Left hindlimb (tissue), 1 donor: ENCODE results near the gene YWHAG.
"Not testable (repeated sequence)": the region's sequence is repeated elsewhere in the genome, so short reads cannot be mapped to it uniquely, and the experiment has no call there.

Source experiments
- DNase-seq: peaks from one replicate; pipeline ENCODE4 v3.0.0-alpha.2; 2018

The YWHAG gene

GRCh38 chr7:76346097-76346496, 12.7 kb downstream of the YWHAG start:
- no peak for DNase-seq

DNA sequence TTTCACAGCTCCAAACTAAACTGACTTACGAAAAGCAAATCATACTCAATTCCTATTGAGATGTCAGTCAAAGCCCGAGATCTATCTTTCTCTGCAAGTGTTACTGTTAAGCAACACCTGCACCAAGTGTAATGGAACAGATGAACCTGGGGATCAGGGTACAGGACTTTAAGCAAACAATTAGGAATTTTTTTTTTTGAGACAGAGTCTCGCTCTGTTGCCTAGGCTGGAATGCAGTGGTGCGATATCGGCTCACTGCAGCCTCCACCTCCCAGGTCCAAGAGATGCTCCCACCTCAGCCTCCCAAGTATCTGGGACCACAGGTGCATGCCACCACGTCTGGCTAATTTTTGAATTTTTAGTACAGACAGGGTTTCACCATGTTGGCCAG, 14.9 kb downstream of the YWHAG start:
- no peak for DNase-seq

GRCh38 chr7:76343294-76343930, 15.4 kb downstream of the YWHAG start:
- DNase-seq = no peak

DNA sequence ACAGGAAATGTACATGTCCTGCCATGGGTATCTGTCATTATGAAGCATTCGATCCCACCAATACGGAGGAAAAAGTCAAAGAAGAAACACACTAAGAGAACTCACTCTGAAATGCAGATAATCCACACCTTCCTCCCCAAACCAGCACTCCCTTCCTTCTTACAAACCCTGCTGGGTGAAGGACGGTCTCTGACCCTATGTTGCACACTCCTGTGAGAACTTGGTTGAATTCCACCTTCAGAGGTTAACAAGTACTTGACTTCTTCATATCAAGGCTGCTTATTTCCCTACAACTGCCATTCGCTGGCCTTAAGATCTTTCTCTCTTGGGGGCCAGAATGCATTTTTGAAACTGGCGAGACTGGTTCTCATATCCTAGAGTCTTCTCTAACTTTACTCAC, 16.6 kb downstream of the YWHAG start:
- no peak for DNase-seq

DNA sequence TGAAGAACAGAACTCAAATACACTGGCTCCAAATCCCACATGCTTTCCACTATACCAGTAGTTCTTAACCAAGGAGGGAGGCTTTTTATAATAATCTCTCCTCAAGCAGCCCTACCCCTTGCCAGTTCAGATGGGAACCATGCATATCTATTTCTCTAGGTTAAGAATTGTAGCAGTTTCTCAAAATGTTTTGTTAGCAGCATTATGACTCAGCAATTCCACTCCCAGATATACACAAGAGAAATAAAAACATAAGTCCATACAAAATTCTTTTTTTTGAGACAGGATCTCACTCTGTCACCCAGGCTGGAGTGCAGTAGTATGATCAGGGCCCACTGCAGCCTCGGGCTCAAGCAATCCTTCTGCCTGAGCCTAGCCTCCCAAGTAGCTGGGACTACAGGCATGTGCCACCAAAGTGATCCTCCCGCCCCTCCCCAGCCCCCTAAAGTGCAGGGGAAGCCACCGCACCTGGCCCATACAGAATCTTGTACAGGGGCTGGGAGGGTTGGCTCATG, 18.1 kb downstream of the YWHAG start:
- no peak for DNase-seq

- DNase-seq = no peak
Measured at GRCh38 chr7:76338298-76339084, 20.3 kb downstream of the YWHAG start.

GRCh38 chr7:76337147-76337546, 21.6 kb downstream of the YWHAG start:
- no peak for DNase-seq

GRCh38 chr7:76336094-76336493, 22.7 kb downstream of the YWHAG start:
- no peak for DNase-seq

DNA sequence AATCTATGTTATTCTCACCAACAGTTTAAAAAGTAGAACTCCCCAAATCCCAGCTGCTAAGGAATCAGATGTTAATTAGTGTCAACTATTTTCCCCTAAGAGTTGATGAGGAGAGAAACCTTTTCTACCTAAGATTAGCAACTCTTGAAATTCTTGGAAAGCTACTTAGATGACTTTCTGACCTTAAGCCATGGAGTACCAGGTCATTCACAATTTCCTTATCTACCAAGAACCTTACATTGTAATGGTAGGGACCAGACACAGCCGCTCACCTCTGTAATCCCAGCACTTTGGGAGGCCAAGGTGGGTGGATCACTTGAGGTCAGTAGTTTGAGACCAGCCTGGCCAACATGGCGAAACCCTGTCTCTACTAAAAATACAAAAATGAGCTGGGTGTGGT, 23.4 kb downstream of the YWHAG start:
- DNase-seq = not testable (repeated sequence)

- DNase-seq = no peak
Measured at GRCh38 chr7:76334320-76334967, 24.3 kb downstream of the YWHAG start.

DNA sequence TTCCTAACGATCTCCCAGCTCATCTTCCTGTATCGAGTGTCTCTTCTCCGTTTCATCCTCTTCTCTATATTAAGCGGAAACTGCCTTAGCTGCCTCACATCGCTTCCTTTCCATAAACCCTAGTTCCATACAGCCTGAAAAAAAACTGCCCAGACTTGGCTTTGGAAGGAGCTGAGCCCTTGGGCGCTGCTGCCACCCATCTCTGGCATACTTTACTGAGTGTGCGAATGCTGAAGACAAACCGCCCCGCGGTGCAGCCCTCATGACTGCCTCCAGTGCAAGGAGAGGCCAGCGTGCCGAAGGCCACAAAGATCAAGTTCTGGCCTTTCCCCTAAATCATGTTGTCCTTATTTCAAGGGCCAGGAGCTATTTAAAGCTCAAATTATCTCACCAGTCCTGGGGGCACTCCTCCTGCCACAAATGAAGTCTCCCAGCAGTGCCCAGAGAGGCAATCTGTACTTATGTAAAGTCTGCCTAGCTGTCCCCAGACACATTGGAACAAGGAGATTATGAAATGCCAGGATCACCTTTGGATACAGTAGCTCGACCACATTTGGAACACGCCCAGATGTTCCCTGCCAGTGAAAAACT, 25.2 kb downstream of the YWHAG start:
- no peak for DNase-seq

DNA sequence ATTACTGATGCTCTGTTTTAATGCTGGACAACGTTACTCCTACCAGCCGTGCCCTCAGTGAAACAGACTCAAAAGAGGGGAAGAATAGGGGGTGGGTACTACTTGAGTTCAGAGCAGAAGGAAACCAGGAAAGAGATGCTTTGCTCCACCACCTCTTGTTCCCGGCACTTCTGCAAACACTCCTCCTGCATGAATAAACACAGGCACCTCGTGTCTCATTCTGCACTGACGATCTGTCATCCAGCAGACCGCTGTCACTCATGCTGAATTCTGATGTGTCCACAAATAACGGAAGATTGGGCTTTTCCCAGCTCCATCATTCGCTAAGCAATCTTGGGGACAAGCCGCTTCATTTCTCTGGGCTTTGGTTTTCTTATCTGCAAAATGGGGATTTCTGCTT, 26.7 kb downstream of the YWHAG start:
- DNase-seq = no peak

DNA sequence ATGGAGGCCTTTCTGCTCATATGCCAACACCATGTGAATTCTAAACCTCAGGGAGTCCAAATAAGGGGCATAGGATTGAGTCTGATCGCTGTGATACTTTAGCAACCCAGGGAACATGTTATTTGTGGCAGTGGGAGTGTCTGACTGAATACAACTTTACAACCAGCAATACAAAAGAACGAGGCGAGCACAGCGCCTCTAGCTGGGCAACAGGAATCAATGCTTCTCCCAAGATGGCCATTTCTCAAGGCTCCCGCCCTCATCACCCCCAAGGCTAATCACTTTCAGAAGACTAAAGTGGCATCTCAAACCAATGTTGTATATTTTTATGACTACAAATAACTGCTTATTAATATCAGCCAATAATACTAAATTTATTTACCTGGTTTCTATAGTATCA, 28.1 kb downstream of the YWHAG start:
- DNase-seq = no peak

DNA sequence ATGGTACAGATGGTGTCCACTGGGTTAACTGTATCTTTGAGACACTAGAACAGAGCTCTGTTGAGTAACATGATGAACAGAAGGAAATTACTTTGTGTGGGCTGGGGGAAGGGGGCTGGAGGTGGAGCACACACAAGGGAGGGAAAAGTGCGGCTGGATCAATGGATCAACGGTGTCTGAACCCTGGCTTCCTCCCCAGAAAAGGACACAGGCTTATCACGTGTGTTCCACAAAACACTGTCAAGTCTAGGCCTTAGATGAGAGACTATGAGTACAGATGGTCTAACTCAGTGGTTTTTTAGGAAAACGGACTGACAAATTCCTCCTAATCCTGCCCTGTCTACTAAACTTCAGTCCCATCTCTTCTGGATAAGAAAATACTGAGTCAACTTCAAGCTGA, 28.5 kb downstream of the YWHAG start:
- DNase-seq = no peak

- no peak for DNase-seq
Measured at GRCh38 chr7:76329479-76329878, 29.3 kb downstream of the YWHAG start.

DNA sequence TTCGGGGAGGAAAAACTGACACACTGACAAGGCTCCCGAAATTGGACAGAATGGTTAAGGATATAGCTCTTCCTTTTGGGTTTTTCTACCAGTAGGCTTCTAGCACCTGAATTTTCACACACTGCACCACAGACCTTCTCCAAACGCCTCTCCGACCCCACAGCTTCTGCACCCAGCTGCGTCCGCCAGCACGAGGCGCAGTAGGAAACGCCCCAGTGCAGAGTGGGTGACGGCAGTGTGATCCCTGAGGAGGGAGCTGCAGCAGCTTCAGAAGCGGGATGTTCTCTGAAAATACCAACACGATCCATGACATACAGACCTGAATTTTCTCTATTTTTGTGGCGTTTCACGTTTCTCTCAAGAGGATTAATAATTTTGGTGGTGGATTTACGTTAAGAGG, 30.4 kb downstream of the YWHAG start:
- no peak for DNase-seq

DNA sequence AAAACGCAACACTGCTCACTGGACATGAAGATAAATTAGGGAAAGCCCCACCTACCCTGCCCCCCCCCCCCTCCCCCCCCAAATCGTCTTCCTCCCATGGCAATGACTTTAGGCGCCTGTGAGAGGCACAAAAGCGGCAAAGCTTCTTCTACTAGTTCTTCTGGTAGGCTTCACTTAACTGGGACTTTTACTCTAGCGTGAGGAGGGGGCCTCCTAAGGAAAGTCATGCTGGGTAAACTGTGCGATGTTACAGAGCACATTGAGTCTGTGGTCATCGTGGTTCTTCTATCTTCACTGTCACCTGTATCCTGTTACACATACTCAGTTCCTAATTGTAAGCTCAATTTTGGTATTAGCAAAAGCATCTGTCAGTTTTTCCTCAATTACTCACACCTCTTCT, 31.2 kb downstream of the YWHAG start:
- DNase-seq = no peak

DNA sequence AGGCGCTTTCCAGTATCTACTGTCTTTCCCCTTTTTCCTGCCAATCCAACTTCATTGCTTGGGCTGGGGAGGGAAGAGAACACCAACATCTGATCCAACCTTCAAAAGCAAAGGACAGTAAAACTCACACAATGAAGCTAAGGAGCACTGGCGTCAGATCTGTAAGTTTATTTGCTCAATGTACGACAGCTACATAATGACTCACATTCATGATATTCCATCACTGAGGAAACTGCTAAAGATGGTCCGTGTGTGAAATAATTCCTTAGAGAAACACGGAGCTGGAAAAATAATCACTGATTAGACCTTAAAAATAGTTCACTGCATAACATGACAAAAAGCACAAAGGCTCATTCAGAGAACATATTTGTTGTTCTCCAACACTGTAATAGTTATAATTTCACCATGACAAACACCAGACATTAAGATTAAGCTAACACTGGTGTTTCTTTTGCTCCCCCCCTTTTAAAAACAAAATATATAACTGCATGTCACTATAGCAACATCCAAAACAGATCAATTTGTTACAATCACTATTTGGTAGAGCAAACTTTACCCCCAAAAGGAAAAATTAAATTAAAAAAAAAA, 32.1 kb downstream of the YWHAG start:
- no peak for DNase-seq

GRCh38 chr7:76325811-76326210, 33.0 kb downstream of the YWHAG start:
- DNase-seq = no peak

- DNase-seq = no peak
Measured at GRCh38 chr7:76325092-76325491, 33.7 kb downstream of the YWHAG start.

GRCh38 chr7:76318488-76319353, 40.1 kb downstream of the YWHAG start:
- peak; percentile 75 for DNase-seq
